IPS-18c (cell line): ENCODE results near the gene AGPS.
"Not testable (repeated sequence)": the region's sequence is repeated elsewhere in the genome, so short reads cannot be mapped to it uniquely, and the experiment has no call there.

Experiments
- H3K4me3 ChIP-seq: 2 replicates; pipeline ENCODE4 v1.7.0; 2013; ENCODE audit warnings: low read depth, mild to moderate bottlenecking, low read length, moderate library complexity; ENCODE audit not compliant: insufficient read depth
- H3K9me3 ChIP-seq: one replicate; pipeline ENCODE4 v1.6.1; 2013; ENCODE audit warnings: mild to moderate bottlenecking, low read length, moderate library complexity; ENCODE audit not compliant: control insufficient read depth, insufficient read depth

AGPS gene

GRCh38 chr2:177368023-177368422 lies 24.6 kb upstream of the AGPS start:
- not testable (repeated sequence) for H3K9me3 ChIP-seq, H3K4me3 ChIP-seq

DNA sequence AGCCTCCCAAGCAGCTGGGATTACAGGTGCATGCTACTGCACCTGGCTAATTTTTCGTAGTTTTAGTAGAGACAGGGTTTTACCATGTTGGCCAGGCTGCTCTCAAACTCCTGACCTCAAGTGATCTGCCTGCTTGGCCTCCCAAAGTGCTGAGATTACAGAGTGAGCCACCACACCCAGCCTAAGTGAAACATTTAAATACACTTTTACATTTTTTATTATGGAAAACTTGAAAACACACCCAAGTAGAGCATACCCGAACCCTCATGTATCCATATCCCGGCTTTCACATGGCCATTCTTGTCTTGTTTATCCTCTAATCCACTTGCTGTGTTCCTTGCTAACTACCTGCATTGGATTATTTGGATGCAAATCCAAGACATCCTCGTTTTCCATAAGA lies 13.2 kb upstream of the AGPS start:
- H3K9me3 ChIP-seq = peaks cover 2% of the 10 kb centered on the region
- no peak overlapping the region for H3K4me3 ChIP-seq

DNA sequence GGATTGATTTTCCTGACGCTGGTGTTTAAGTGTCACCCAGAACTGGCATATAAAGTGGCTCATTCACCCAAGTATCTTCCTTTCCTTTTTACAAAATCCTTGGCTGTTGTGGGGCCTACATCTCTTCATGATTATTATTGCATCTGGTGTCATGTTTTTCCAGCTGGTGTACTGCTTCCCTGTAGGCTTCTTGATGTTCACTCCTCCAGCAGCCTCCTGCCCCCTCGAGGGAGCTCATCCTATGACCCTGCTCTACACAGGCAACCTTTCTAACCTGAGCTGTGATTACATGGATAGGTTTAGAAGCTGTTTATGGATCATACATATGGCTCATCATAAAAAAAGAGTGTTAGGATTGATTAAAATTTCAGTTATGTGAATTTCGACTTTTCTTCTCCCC lies 12.4 kb upstream of the AGPS start:
- Histone ChIP-seq H3K9me3 (peaks cover 2% of the 10 kb centered on the region), H3K4me3 (no peak overlapping the region)

DNA sequence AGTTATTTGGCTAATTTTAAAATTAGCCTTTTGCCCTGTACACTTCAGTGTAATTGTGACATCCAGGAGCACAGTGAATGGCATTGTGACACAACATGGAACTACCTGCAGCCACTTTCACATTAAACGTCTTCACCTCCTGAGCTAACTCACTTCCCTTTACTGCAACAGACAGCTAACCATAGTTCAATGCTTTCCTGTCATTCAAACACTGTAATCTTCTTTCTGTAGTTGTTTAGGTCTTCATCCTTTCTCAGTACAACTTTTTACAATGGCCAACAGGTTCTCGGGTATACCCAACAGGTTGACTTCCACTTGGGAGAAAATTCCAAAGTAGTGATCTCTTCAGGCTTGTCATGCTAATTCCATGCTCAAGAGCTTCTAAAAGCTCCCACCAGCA lies 8.6 kb upstream of the AGPS start:
- Histone ChIP-seq H3K9me3 (peaks cover 2% of the 10 kb centered on the region), H3K4me3 (no peak overlapping the region)

DNA sequence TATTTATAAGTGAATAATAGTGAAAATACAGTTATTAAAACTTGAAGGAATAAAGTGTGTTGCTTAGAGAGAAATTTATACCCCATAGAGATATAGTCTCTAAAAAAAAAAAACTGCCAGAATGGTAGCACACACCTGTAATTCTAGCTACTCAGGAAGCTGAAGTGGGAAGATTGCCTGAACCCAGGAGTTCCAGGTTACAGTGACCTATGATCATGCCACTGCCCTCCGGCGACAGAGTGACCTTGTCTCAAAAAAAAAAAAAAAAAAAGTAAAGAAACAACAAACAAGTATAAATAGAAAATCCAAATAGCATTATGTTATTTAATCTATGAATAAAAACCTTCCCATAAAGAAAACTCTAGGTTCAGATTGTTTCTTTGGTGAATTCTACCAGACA lies 7.4 kb upstream of the AGPS start:
- Histone ChIP-seq H3K4me3 (no peak overlapping the region), H3K9me3 (peaks cover 2% of the 10 kb centered on the region)

GRCh38 chr2:177391822-177392372 lies 676 bp upstream of the AGPS start:
- H3K4me3 ChIP-seq = peak overlapping the region; percentile 89

DNA sequence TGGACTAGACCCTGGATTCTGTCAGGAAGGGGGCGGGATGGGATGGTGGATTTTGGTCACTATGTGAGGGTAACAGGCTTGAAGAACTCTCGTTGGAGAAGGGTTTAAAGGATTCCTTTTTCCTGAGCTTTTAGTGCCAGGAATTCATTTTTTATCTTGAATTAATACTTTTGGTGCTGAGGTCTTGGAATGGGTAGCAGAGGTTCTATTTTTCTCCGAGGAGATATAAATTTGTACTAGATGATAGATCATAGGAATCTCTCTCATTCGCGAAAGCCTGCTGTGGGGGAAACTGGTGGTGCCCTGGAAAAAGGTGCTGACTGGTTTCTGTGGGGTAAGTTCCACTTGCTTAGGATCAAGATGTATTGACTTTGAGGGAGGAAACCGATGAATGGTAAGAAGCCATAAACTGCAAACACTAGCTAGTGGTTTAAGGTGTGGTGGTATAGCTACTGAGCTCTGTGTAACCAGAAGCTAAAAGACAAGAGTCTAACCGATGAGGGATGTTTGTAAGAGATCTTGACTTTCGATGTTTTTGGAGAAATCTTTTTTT lies 706 bp downstream of the AGPS start:
- Histone ChIP-seq H3K4me3 (peak overlapping the region; percentile 89), H3K9me3 (no peaks in the 10 kb centered on the region)

More at GRCh38 chr2:177391822-177392372, 676 bp upstream of the AGPS start:
- no peaks in the 10 kb centered on the region for H3K9me3 ChIP-seq

DNA sequence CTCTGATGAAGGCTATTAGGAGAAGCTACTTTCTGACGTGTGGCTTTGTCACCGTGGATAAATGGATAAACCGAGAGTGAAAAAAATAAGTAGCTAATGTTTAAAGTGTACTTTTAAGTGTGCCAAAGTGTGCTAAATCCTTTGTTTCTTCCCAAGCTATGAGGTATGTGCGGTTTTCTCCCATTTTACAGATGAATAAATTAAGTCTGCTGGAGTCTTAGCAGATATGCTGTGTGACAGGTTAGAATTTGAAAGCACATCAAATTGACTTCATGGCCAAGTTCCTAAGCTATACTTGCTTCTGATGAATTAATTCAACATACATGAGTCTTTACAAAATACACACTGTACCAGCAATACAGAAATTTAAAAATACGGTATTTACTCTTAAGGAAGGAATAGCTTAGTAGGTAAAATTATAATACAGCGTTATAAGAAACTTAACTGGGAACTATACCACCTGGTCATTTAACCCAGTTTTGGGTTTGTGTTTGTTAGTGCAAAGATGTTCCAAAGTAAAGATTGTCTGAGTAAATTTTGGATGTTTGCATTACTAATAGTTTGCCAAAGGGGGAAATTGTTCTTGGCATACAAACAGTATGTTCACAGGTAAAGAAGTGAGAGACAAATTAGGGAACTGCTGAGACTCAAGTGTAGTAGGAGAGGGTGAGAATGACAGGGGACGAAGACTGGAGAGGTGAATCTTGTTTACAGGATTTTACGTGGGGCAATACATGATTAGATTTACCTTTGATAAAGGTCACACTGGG lies 1.4 kb downstream of the AGPS start:
- Histone ChIP-seq H3K4me3 (peak overlapping the region; percentile 89; the same call in 1 of the 2 replicates), H3K9me3 (no peaks in the 10 kb centered on the region)

DNA sequence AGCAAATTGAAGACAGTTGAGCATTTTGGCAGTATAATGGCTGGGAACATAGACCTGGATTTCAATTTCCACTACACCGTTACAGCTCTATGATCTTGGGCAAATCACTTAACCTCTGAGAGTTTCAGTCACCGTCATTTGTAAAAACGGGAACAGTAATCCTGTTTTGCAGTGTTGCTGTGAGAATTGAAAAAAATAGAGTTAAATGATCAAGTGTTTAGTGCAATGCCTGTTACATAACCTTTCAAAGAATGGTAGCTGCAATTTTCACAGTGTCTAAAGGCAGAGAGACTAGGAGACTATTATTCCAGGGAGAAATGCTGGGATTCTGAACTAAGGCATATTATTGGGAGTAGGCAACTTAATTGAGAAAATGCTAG lies 2.0 kb downstream of the AGPS start:
- no peaks in the 10 kb centered on the region for H3K9me3 ChIP-seq
- H3K4me3 ChIP-seq = no peak overlapping the region

DNA sequence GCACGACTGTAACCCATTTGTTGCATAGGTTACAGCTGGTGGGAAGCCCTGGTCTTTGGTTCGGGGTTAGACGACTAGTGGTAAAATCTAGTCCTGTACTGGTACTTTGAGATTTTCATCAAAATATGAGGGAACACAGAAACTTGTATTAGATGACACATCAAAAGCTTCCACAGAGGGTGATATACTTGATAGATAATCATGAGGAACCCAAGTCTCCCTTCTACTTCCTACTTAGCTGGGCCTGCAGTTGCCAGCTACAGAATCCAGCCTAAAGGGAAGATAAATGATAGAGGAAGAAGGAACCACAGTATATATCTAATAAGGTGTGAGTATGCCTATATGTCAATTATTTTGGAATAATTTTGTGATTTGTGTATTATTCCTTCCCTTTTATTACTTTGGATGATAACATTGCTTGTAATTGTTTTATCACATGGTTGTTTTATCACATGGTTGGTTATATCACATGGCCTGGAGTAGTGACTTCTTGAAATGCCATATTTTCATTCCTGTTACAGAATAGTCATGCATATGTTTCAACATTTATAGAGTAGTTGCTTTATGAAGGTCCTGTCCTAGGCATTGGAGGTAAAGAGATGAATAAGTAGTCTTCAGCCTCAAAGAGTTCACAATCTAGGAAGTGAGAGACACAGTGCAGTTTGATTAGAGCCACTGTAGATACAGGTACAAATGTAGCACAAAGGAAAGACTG lies 2.9 kb downstream of the AGPS start:
- Histone ChIP-seq H3K4me3 (no peak overlapping the region), H3K9me3 (no peaks in the 10 kb centered on the region)

- no peak overlapping the region for H3K4me3 ChIP-seq
- no peaks in the 10 kb centered on the region for H3K9me3 ChIP-seq
Observed at GRCh38 chr2:177396703-177397460, 4.3 kb downstream of the AGPS start.

GRCh38 chr2:177397481-177398289 lies 5.1 kb downstream of the AGPS start:
- Histone ChIP-seq H3K9me3 (no peaks in the 10 kb centered on the region), H3K4me3 (no peak overlapping the region)

GRCh38 chr2:177398290-177398683 lies 5.7 kb downstream of the AGPS start:
- Histone ChIP-seq H3K9me3 (no peaks in the 10 kb centered on the region), H3K4me3 (no peak overlapping the region)

DNA sequence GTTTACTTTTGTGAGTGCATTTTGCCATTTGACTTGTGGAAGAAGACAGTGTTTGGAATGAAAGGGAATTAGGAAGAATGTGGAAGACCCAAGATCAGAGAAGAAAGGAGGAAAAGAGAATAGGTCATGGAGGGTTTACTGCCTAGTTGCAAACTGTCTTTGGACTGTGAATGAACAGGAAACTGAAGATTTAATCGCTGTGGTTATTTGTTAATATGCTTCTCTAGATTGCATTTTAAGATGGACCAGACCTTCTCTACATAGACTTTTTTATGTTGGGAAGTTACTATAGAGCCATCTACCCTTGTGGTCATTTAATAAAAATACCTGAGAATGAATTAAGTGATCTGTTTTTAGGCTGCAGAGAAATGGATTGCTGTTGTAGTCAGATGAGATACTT lies 6.2 kb downstream of the AGPS start:
- Histone ChIP-seq H3K4me3 (no peak overlapping the region), H3K9me3 (no peaks in the 10 kb centered on the region)

- Histone ChIP-seq H3K4me3 (no peak overlapping the region), H3K9me3 (no peaks in the 10 kb centered on the region)
Observed at GRCh38 chr2:177399376-177399775, 6.8 kb downstream of the AGPS start.

GRCh38 chr2:177400337-177400923 lies 7.9 kb downstream of the AGPS start:
- H3K4me3 ChIP-seq = no peak overlapping the region
- no peaks in the 10 kb centered on the region for H3K9me3 ChIP-seq
